Renal cortex interstitium (tissue), 11 donors: ENCODE measurements around the gene CNP. TPM values are rescaled to one million over a fixed set of nuclear protein-coding genes. Genes with fewer than 3 reads are reported as not detected.
"Not testable (repeated sequence)": the region's sequence is repeated elsewhere in the genome, so short reads cannot be mapped to it uniquely, and the experiment has no call there.

Experiments used
- DNase-seq, 11 donors: peaks; one replicate each; pipeline ENCODE4 v3.0.0-alpha.2; 2013; ENCODE audit warnings: low read depth in 9 of 11, low spot score in 4 of 11; ENCODE audit errors: extremely low read depth in 1 of 11
- polyA plus RNA-seq, 3 donors: library from polyadenylated mRNA; unstranded; fragments of 120-200 nt; gene quantifications; one replicate each; pipeline ENCODE4 v1.2.1, GENCODE V29; 2013; ENCODE audit not compliant: insufficient read length in 3 of 3

Gene CNP
- polyA plus RNA-seq, 3 donors, result 56.5 to 84.0 (median 68.4) TPM

DNA sequence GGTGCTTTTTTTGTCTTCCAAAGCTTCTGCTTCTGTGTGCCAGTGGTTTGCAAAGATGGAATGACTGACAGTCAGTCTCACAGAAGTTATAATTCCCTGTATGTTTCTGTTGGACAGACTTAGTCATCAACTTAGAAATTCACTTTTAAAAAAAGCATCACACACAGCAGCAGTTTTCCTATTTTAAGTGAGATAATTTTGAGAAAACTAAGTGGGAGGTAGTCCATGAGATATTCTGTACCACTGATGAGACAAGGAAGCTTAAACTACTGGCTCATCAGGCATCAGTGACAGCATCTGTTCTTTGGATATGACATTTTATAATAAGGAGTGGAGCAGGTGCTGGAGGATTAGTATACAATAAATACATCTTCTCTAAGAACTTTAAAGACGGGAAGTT is 20.0 kb downstream of the CNP start:
- DNase-seq, result no peak

DNA sequence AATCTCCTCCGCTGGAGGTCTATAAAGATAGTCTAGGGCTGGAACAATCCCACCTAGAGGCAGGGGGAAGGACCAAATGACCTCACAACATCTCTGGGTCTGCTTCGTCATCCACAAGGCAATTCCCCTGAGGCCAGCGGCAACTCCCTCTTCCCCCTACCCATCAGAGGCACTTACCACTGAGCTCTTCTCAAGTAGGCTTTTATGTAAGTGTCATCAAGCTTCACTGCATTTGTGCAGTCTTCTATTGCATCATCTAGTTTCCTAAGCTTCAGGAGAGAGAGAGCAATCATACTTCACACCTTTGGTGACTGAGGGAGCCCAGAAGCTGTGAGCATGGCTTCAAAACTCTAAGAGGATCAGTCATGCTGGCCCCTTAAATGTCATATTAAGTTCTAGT is 21.0 kb downstream of the CNP start:
- DNase-seq, result no peak

DNA sequence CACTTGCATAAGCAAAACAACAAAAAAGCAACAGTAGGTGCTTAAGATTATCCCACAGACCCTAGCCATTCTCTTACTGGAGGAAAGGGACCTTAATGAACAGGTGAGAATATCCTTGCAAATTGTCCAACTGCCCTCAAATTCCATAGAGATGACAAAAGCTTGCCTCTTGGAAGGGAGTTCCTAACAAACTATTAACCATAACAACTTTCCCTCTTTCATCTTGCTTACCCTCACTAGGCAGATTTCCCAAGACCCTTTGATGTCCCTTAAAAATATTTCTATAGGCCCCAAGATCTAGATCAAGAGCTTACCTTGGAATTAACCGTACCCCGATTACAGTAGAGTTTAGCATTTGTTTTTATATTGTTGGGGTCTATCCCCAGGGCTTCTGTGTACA is 21.8 kb downstream of the CNP start:
- DNase-seq, result no peak

DNA sequence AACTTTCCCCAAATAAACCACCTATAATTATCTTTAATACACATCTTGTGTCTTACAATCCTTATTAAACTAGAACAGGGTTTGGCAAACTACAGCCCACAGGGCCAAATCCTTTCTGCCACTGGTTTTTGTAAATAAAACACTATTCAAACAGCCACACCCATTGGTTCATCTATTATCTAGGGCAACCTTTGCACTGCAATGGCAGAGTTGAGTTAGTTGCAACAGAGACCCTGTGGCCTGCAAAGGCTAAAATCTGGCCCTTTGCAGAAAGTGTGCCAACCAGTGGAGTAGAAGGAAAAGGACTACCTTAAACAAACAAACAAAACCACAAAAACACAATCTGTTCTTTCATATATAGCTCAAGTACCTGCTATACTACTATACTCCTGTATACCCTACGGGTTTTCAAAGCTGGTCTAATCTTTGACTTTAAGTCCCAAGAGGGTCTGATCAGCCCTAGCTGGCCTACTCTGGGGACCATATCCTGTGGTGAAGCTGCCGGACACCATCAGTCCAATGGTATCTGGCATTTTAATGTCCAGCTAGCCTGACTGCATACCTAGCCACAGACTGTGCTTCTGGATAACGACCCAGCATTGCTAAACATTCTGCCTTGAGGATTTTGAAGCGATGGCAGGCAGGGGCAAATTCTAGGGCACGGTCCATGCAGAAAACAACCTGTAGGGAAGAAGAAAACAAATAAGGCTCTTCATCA is 23.3 kb downstream of the CNP start:
- no peak for DNase-seq

DNA sequence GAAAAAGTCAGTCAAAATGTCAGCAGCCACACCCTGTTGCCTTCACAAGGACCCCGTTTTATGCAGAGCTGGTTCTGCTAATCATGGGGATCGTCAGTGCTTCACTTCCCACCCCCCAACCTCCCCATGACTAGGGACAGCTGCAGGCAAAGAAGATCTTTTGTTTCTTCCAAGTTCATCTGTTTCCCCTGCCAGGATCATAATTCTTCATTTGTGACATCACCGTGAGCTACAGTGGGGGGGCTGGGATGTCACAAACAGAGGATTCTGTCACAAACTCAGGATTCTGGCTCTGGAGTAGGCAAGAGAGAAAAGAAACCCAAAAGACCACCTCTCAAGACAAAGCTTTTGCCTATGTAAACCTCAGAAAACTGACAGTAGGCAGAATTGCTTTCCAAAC is 26.0 kb downstream of the CNP start:
- DNase-seq, result no peak

DNA sequence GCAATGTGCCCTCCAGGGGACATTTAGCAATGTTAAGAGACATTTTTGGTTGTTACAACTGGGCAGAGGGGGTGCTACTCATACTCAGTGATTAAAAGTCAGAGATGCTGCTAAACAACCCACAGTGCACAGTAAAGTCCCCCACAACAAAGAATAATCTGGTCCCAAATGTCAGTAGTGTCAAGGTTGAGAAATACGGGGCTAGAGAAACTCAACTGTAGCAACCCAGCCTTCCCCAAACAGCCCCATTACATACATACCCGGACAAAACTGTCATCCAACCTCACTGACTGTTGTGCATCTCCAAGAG is 30.2 kb downstream of the CNP start:
- DNase-seq, result no peak

DNA sequence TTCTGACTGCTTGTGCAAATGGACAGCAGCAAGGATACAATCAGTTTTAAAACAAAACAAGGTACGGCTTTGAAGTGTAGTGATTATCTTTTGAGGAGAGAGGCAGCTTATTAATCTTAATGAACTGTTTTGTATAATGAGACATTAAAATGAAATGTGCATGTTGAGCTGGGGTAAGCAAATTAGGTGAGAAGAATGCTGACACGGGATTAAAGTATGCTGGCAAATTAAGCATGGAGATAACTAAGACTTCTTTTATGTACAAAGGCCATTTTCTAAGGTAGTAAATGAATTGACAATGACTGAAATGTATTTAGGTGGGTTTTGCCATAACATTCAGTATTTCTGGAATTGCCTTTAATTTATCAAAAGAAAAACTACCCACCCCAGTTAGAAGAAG is 31.9 kb downstream of the CNP start:
- DNase-seq, result no peak

DNA sequence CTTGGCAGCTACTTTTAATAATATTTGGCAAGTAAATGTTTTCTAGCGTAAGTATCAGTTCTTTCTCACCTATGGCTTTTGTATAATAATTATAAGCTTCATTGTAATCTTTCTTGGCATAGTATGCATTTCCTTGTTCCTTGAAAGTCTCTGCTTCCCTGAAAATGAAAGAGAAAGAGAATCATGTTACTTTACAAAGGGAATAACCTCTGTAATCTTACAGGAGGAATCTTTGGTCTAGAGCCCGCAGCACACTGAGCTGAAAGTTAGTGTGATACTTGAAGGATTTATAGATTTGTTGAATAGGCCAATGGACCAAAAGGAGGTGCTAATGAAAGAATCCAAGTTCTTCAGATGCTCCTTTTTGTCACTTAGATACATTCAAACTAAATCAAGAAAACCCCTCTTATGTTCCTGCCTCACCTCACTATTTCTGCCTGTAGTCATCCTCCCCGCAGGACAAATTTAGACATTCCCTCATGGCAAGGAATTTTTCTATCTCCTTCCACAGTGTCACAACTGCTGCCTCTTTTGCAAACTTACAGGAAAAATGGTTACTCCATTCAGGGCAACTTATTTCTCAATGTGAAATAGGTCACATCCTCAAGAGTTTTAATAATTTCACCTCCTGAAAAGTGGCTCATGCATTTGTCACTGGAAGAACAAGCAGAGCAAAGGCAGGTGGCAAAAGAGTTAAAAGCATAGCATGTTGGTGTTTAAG is 34.0 kb downstream of the CNP start:
- DNase-seq, result no peak

DNA sequence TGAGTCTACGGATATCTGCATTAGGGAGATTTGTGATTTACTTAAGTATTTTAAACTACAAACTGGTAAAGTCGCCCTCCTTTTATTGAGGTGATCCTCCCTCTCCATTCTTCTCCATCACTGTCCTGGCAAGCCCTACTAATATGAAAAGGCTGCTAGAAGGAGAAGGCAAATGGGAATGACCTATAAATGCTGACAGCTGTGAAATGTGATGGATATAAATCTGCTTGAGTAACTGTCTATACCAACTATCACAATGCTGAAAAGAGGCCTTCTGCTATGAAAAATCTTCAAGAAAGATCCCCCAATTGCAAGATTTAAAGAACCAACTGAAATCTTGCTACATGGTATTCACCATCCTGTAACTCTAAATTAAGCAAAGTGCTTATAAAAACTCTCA is 35.1 kb downstream of the CNP start:
- DNase-seq, result no peak

DNA sequence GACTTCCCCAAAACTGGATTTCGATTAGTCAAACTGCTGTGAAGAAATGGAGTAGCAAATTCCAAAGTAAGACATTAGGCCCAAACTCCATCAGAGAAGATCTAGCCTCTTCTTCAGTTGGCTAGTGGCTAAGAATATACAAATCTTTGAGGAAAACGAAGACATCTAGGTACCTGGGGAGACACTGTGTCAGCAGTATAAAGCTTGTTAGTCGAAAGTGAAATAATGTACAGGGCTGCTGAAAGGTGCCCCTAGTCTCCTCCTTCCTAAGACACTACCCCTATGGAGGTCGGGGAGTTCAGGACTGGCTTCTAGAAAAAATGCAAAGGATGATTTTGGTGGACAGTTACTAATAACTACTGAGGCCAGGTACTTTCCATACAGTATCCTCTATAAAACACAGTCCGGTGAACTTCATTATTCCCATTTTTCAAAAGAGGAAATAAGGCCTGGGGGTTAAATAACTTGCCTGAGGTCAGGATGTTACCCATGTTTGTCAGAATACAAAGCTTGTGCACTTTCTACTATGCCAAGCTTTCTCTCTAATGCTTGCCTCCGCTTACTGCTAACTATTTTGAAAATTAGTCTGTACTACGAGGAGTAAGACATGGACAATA is 35.7 kb downstream of the CNP start:
- DNase-seq, result no peak

DNA sequence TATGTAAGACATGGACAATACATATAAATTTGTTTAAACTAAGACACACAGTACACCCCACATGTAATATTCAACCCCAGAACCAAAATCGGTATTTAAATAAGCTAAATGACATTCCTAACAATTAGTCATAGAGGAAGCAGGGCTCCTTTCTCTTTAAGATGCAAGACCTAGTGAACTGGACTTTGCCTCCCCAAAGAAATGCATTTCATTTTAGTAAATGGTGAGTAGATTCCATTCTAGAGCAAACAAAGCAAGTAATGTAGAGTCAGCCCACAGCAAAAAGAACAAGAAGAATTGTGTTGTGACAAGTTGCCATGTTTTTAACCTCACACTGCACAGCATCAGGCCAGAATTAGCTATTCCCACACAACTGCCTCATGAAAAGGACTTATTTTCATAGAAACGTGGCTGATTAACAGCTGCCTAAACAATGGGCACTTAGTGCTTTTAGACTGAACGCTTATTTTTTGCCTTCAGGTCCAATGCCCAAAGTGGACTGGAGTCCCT is 36.3 kb downstream of the CNP start:
- no peak for DNase-seq

DNA sequence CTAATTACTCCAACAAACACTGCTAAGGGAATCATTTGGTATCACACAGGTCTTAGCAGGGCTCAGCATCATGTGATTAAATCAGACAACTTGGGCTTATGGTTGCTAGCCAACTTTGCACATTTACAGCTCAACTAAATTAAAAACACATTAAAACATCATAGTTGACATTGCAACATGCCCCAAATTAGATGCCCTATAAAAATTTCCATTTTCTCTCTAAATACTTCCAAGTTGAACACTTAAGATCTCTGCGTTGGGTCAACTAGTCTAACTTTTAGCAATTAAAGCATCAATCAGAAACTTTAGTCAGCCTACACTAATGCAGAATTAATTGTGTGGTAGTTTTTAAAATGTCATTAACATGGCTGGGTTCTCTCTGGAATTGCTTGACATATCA is 38.6 kb downstream of the CNP start:
- no peak for DNase-seq

DNA sequence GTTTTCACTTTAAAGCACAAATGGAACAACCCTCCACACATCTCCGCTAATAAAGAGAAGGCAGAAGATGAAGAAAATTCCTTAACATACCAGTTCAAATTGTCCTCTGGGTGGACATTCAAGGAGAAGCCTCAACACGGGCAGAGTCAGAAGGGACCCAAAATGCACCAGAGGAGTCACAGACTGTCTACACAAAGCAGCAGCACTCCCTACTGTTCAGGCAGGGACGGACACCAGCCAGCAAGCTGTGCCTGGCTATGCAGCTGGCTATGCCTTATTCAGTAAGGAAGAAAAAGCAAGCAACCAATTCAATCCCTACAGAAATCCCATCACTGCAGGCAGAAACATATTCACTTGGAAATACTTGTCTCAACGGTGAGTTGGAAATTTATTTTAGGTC is 42.6 kb downstream of the CNP start:
- no peak for DNase-seq

DNA sequence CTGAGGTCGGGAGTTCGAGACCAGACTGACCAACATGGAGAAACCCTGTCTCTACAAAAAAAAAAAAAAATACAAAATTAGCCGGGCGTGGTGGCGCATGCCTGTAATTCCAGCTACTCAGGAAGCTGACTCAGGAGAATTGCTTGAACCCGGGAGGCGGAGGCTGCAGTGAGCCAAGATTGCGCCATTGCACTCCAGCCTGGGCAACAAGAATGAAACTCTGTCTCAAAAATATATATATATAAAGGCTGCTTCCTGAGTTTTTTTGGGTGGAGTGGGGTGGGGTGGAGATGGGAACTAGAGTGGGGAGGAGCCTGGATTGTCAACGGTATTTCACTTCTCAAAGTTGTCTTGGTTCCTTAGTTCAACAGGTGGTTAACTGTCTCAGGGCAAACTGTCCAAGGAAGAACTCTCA is 43.7 kb downstream of the CNP start:
- DNase-seq, result not testable (repeated sequence)

DNA sequence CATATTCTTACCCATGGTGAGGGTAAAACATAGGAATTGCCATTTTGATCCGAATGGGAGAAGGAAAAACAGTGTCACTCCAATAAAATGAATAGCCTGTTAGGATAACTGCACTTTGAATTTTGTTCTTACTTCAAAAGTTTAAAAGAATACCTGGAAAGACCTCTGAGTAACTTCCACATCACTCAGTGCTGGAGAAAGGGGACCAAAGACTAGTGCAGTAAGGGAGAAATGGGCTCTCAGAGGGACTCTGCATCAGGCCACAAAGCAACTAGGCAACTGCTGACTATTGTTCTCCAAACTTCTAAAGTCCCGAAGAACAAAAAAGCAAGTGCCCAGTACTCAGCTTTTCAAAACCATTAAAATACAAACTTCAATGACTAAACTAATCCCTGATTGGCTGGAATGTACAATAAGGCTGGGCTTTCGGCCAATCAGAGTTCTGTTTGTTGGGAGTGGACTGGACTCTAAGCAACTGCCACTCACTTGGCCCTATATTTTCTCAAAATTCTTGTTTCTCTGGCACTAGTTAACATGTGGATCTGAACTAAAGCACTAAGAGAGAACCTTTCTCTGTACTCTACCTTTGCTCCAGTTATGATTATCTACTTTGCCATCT is 44.4 kb downstream of the CNP start:
- DNase-seq, result no peak

DNA sequence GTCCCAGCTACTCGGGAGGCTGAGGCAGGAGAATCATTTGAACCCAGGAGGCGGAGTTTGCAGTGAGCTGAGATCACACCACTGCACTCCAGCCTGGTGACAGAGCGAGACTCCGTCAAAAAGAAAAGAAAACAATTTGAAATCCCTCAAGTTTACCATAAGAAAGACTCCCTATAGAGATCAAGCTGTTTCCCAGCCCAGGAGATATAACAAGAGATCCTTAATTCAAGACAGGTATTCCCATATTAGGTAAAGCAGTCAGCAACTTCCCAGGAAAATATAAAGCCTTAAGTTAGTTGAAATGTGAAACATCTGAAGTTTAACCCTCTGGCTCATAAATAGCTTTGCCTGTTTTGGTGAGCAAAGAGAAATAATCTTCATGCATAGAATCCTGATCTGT is 45.8 kb downstream of the CNP start:
- DNase-seq, result not testable (repeated sequence)

DNA sequence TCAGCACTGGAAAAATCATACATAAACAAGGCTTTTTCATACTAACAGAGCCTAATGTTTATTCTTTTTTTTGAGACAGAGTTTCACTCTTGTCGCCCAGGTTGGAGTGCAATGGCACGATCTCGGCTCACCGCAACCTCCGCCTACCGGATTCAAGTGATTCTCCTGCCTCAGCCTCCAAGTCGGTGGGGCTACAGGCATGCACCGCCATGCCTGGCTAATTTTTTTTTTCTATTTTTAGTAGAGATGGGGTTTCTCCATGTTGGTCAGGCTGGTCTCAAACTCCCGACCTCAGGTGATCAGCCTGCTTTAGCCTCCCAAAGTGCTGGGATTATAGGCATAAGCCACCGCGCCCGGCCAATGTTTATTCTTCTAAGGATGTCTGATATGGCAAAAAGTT is 47.1 kb downstream of the CNP start:
- not testable (repeated sequence) for DNase-seq

DNA sequence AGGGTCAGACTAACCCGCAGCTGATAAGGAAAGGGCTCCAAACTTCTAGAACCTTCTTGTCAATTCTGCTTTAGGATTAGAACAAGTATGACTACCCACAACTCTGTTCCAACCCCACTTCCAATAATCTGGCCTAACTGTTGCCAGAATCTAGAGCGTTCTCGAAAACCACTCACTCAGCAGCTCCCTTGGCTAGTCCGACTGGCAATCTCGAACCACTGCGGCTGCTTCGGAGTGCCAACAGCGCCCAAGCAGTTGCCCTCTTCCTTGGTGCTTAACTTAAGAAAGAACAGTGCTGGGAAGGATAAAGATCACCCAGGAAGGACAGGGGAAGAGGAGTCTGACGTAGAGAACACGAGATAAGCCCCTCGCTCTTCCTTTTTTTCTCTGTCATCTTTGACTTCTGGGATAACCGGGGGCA is 49.8 kb downstream of the CNP start:
- no peak for DNase-seq

DNA sequence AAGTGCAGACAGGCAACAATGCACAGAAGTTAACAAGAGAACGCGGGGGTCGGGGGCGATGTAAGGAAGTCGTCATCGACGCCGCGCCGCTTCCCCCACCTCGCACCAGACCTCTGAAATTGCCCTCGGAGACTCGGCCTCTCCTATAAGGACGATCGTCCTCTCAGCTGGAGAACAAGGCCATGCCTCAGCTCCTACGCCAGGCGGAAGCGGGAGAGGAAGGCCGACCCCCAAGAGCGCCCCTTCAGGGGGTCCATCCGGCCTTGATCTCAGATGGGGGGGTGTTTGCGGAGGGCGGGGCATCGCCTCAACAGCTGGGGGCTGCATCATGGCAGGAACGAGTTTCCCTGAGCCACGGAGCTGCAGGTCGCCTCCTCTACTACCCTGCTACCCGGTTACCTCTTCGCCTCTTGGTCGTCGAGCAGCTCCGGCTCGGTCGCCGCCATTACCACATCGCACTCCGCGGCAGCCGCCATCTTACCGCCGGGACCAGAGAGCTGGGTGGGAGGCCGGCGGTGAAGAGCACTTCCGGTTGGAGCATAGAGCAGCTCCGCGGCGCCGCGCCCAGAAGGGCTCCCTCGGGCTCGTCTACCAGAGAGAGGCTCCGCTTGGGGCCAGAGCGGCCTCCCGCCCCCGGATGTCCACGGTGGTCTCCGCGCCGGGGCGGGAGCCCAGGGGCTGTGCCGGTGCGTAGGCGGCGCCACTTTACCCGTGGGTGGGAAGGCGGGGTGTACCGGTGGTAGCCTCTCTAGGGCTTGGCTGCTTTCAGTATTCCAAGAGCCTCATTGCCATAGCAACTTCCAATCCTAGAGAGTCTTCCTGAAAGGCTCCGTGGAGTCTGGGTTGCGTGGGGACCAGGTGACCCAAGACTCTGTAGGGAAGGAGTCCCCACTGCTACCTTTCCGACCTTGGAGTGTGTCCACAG is 50.6 kb downstream of the CNP start, which contains the start of gene DNAJC7:
TSS of gene DNAJC7 (minus strand) at position 499 of the 925 bp plus-strand sequence. CDS start at position 476, 23 bp downstream.
- peak; percentile 81 to 92 (median 87) for DNase-seq
